Measurements from ENCODE around the gene GPALPP1. TPM values are rescaled to one million over a fixed set of nuclear protein-coding genes. Genes with fewer than 3 reads are reported as not detected.

GPALPP1 gene
- total RNA-seq, 2 donors from 2014 or later = 16.2 to 25.2 TPM

- TF ChIP-seq POLR2A (IDR thresholded peaks at IDR 0.05) (no peak), CTCF (IDR thresholded peaks at IDR 0.05) (no peak)
- 54 to 63% methylated on average over 5 of the region's 5 CpGs for WGBS, 2 donors
- no peak overlapping the region for H3K27ac ChIP-seq
- H3K4me3 ChIP-seq = no peak overlapping the region
- H3K36me3 ChIP-seq (replicated peaks in 1 of 2; ENCODE audit: insufficient read depth in 1 of 2, low read depth in 2 of 2) = no peaks in the 10 kb centered on the region
- intact Hi-C loops (cut with DNase I) = no loop called here
- no peaks in the 10 kb centered on the region for H3K27me3 ChIP-seq
- ATAC-seq (no peak), DNase-seq (no peak)
- no peaks in the 10 kb centered on the region for H3K9me3 ChIP-seq
- H3K4me1 ChIP-seq = no peaks in the 10 kb centered on the region
Observed at GRCh38 chr13:45068036-45069001, 79.0 kb downstream of the GPALPP1 start.

GRCh38 chr13:45073809-45074208, 84.5 kb downstream of the GPALPP1 start:
- TF ChIP-seq CTCF (IDR thresholded peaks at IDR 0.05) (no peak), POLR2A (IDR thresholded peaks at IDR 0.05) (no peak)
- Histone ChIP-seq H3K27me3 (no peaks in the 10 kb centered on the region), H3K9me3 (no peaks in the 10 kb centered on the region), H3K27ac (no peak overlapping the region), H3K36me3 (replicated peaks in 1 of 2; ENCODE audit: insufficient read depth in 1 of 2, low read depth in 2 of 2) (no peaks in the 10 kb centered on the region), H3K4me1 (no peaks in the 10 kb centered on the region), H3K4me3 (no peak overlapping the region)
- ATAC-seq (no peak), DNase-seq (no peak)
- WGBS, 2 donors = 71 to 76% methylated on average over 4 of the region's 4 CpGs
- intact Hi-C loops (cut with DNase I) = no loop called here

GRCh38 chr13:45074721-45075120, 85.4 kb downstream of the GPALPP1 start:
- no peaks in the 10 kb centered on the region for H3K4me1 ChIP-seq
- H3K27ac ChIP-seq = no peak overlapping the region
- no peaks in the 10 kb centered on the region for H3K9me3 ChIP-seq
- H3K27me3 ChIP-seq = no peaks in the 10 kb centered on the region
- TF ChIP-seq POLR2A (IDR thresholded peaks at IDR 0.05) (no peak), CTCF (IDR thresholded peaks at IDR 0.05) (no peak)
- no peaks in the 10 kb centered on the region for H3K36me3 ChIP-seq (replicated peaks in 1 of 2; ENCODE audit: insufficient read depth in 1 of 2, low read depth in 2 of 2)
- ATAC-seq (no peak), DNase-seq (no peak)
- intact Hi-C loops (cut with DNase I) = no loop called here
- 65 to 81% methylated on average over 6 of the region's 6 CpGs for WGBS, 2 donors
- no peak overlapping the region for H3K4me3 ChIP-seq

- no peaks in the 10 kb centered on the region for H3K36me3 ChIP-seq (replicated peaks in 1 of 2; ENCODE audit: insufficient read depth in 1 of 2, low read depth in 2 of 2)
- no peak for DNase-seq
Observed at GRCh38 chr13:45078003-45078402, 88.7 kb downstream of the GPALPP1 start.

More at GRCh38 chr13:45078003-45078402, 88.7 kb downstream of the GPALPP1 start:
- intact Hi-C loops (cut with DNase I) = no loop called here
- WGBS, 2 donors = 72 to 79% methylated on average over 1 of the region's 1 CpG
- Histone ChIP-seq H3K4me1 (no peaks in the 10 kb centered on the region), H3K9me3 (no peaks in the 10 kb centered on the region), H3K27me3 (no peaks in the 10 kb centered on the region), H3K4me3 (no peak overlapping the region), H3K27ac (no peak overlapping the region)
- no peak for TF ChIP-seq CTCF (IDR thresholded peaks at IDR 0.05)
- no peak for TF ChIP-seq POLR2A (IDR thresholded peaks at IDR 0.05)
- ATAC-seq = no peak

Small RNA genes within 50 kb of the gene (small RNA-seq; reads per million reads assigned to genes)
- gene RN7SL49P = not detected

Other genes starting within 250 kb of the GPALPP1 start
- 1 to 10 TPM; 1.3 to 1.6 TPM for gene NUFIP1, start 67 bp upstream of the GPALPP1 start, total RNA-seq
- gene GTF2F2, start 131.0 kb downstream of the GPALPP1 start, total RNA-seq = 1 to 10 TPM; 5.9 to 9.6 TPM
- not detected for gene KCTD4, start 211.5 kb downstream of the GPALPP1 start, total RNA-seq